ENCODE data around the gene COL28A1. TPM values are rescaled to one million over a fixed set of nuclear protein-coding genes. Genes with fewer than 3 reads are reported as not detected.

Gene COL28A1
- total RNA-seq, result 0.42 TPM

- Histone ChIP-seq H3K9me3 (ENCODE audit: low read depth, low read length) (no peaks in the 10 kb centered on the region), H3K4me3 (ENCODE audit: low read length) (no peak within 1 kb of the TSS), H3K27me3 (ENCODE audit: insufficient read depth, low read length) (no peaks in the 10 kb centered on the region), H3K4me1 (ENCODE audit: insufficient read depth, low read length) (no peaks in the 10 kb centered on the region)
Measured at GRCh38 chr7:7535691-7536090, at the start of gene COL28A1. Gene COL28A1 (minus strand): TSS chr7:7535873. CDS start chr7:7532875, 2,998 bp downstream.

GRCh38 chr7:7584653-7585052, 49.0 kb upstream of the COL28A1 start:
- H3K9me3 ChIP-seq (ENCODE audit: low read depth, low read length), result no peaks in the 10 kb centered on the region
- H3K4me3 ChIP-seq (ENCODE audit: low read length), result no peak overlapping the region

GRCh38 chr7:7583731-7584130, 48.1 kb upstream of the COL28A1 start:
- no peaks in the 10 kb centered on the region for H3K9me3 ChIP-seq (ENCODE audit: low read depth, low read length)
- H3K4me1 ChIP-seq (ENCODE audit: insufficient read depth, low read length), result no peaks in the 10 kb centered on the region
- H3K27me3 ChIP-seq (ENCODE audit: insufficient read depth, low read length), result no peaks in the 10 kb centered on the region
- H3K4me3 ChIP-seq (ENCODE audit: low read length), result no peak overlapping the region

More at GRCh38 chr7:7584653-7585052, 49.0 kb upstream of the COL28A1 start:
- no peaks in the 10 kb centered on the region for H3K4me1 ChIP-seq (ENCODE audit: insufficient read depth, low read length)
- no peaks in the 10 kb centered on the region for H3K27me3 ChIP-seq (ENCODE audit: insufficient read depth, low read length)

- Histone ChIP-seq H3K4me1 (ENCODE audit: insufficient read depth, low read length) (peaks cover 9% of the 10 kb centered on the region), H3K4me3 (ENCODE audit: low read length) (no peak overlapping the region), H3K9me3 (ENCODE audit: low read depth, low read length) (no peaks in the 10 kb centered on the region), H3K27me3 (ENCODE audit: insufficient read depth, low read length) (no peaks in the 10 kb centered on the region)
Measured at GRCh38 chr7:7582596-7582995, 46.9 kb upstream of the COL28A1 start.

GRCh38 chr7:7581531-7582179, 46.0 kb upstream of the COL28A1 start:
- no peak overlapping the region for H3K4me3 ChIP-seq (ENCODE audit: low read length)
- H3K27me3 ChIP-seq (ENCODE audit: insufficient read depth, low read length), result no peaks in the 10 kb centered on the region
- peaks cover 12% of the 10 kb centered on the region for H3K4me1 ChIP-seq (ENCODE audit: insufficient read depth, low read length)
- H3K9me3 ChIP-seq (ENCODE audit: low read depth, low read length), result no peaks in the 10 kb centered on the region

- no peaks in the 10 kb centered on the region for H3K27me3 ChIP-seq (ENCODE audit: insufficient read depth, low read length)
- no peaks in the 10 kb centered on the region for H3K9me3 ChIP-seq (ENCODE audit: low read depth, low read length)
- no peak overlapping the region for H3K4me3 ChIP-seq (ENCODE audit: low read length)
- peaks cover 12% of the 10 kb centered on the region for H3K4me1 ChIP-seq (ENCODE audit: insufficient read depth, low read length)
Measured at GRCh38 chr7:7579638-7580037, 44.0 kb upstream of the COL28A1 start.

DNA sequence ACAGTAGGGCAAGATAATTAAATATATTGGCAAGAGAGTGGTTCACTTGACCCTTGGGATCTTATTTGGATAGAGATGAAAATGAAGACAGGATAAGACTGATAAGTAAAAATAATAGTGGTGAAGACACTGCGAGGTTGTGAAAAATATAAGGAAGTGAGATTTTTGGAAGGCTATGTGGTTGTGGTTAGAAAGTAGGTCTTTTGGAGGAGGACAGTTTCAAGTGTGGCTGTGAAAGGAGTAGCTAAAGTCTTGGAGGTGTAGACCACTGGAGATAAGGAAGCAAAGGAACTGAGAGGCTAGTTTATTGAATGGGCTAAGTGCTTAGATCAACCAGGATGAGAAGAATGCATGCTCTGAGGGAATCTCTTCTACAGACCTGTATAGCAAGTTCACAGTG, 42.2 kb upstream of the COL28A1 start:
- H3K9me3 ChIP-seq (ENCODE audit: low read depth, low read length), result no peaks in the 10 kb centered on the region
- H3K4me1 ChIP-seq (ENCODE audit: insufficient read depth, low read length), result peaks cover 12% of the 10 kb centered on the region
- H3K4me3 ChIP-seq (ENCODE audit: low read length), result no peak overlapping the region
- no peaks in the 10 kb centered on the region for H3K27me3 ChIP-seq (ENCODE audit: insufficient read depth, low read length)

GRCh38 chr7:7576344-7576743, 40.7 kb upstream of the COL28A1 start:
- Histone ChIP-seq H3K9me3 (ENCODE audit: low read depth, low read length) (no peaks in the 10 kb centered on the region), H3K4me3 (ENCODE audit: low read length) (no peak overlapping the region), H3K27me3 (ENCODE audit: insufficient read depth, low read length) (no peaks in the 10 kb centered on the region), H3K4me1 (ENCODE audit: insufficient read depth, low read length) (peaks cover 12% of the 10 kb centered on the region)

DNA sequence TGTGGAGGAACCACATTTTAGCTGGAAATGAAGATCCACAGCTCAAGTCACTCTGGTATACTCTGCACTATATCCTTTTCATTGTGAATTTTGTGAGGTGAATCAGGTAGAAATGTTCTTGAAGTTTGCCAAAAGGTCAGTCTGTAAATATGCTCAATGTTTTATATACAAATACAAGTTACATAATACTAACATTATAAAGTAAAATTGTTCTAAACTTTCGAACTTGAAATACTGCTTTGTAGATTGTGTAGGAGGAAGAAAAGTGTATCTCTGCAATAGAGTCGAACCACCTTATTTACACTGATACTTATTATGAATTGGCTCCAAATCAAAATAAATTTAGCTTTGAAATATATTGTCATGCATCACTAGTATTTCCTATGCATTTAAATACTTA, 38.0 kb upstream of the COL28A1 start:
- Histone ChIP-seq H3K4me3 (ENCODE audit: low read length) (no peak overlapping the region), H3K27me3 (ENCODE audit: insufficient read depth, low read length) (no peaks in the 10 kb centered on the region), H3K9me3 (ENCODE audit: low read depth, low read length) (no peaks in the 10 kb centered on the region), H3K4me1 (ENCODE audit: insufficient read depth, low read length) (peaks cover 30% of the 10 kb centered on the region)

DNA sequence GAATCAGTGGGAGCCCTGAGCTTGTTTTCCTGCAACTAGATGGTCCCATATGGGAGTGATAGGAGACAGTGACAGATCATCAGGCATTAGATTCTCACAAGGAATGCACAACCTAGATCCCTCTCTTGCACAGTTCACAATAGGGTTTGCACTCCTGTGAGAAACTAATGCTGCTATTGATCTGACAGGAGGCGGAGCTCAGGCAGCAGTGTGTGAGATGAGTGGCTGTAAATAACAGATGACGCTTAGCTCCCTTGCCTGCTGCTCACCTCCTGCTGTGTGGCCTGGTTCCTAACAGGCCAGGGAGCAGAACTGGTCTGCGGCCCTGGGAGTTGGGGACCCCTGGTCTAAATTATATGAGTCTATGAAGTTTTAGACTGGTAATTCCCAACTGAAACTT, 34.9 kb upstream of the COL28A1 start:
- Histone ChIP-seq H3K27me3 (ENCODE audit: insufficient read depth, low read length) (no peaks in the 10 kb centered on the region), H3K4me1 (ENCODE audit: insufficient read depth, low read length) (peaks cover 39% of the 10 kb centered on the region), H3K4me3 (ENCODE audit: low read length) (no peak overlapping the region), H3K9me3 (ENCODE audit: low read depth, low read length) (no peaks in the 10 kb centered on the region)

GRCh38 chr7:7569615-7570014, 33.9 kb upstream of the COL28A1 start:
- no peaks in the 10 kb centered on the region for H3K9me3 ChIP-seq (ENCODE audit: low read depth, low read length)
- no peak overlapping the region for H3K4me3 ChIP-seq (ENCODE audit: low read length)
- no peaks in the 10 kb centered on the region for H3K27me3 ChIP-seq (ENCODE audit: insufficient read depth, low read length)
- peaks cover 48% of the 10 kb centered on the region for H3K4me1 ChIP-seq (ENCODE audit: insufficient read depth, low read length)

DNA sequence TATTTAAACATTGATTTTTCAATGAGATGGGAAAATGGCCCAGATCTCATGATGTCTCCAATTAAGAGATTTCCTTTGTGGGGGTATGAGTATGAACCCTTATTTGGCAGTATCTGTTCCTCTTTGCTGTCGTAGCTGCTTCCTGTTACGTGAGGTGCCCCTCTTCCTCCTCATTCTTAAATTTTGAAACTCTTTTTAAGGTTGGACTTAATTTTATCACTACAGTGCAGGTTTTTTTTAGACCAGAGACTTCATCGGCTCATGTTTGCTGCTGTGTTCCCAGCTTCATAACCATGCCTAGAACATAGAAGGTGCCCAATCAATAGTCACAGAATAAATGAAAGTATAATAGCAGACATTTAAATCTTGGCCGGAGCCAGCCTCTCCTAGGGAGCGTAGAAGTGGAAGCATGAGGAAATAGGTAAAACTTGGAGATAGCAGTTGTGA, 33.4 kb upstream of the COL28A1 start:
- H3K4me3 ChIP-seq (ENCODE audit: low read length), result no peak overlapping the region
- no peaks in the 10 kb centered on the region for H3K9me3 ChIP-seq (ENCODE audit: low read depth, low read length)
- no peaks in the 10 kb centered on the region for H3K27me3 ChIP-seq (ENCODE audit: insufficient read depth, low read length)
- H3K4me1 ChIP-seq (ENCODE audit: insufficient read depth, low read length), result peaks cover 50% of the 10 kb centered on the region

GRCh38 chr7:7568553-7568952, 32.9 kb upstream of the COL28A1 start:
- H3K4me1 ChIP-seq (ENCODE audit: insufficient read depth, low read length), result peaks cover 50% of the 10 kb centered on the region
- no peaks in the 10 kb centered on the region for H3K9me3 ChIP-seq (ENCODE audit: low read depth, low read length)
- no peak overlapping the region for H3K4me3 ChIP-seq (ENCODE audit: low read length)
- H3K27me3 ChIP-seq (ENCODE audit: insufficient read depth, low read length), result no peaks in the 10 kb centered on the region

GRCh38 chr7:7567898-7568531, 32.3 kb upstream of the COL28A1 start:
- Histone ChIP-seq H3K9me3 (ENCODE audit: low read depth, low read length) (no peaks in the 10 kb centered on the region), H3K27me3 (ENCODE audit: insufficient read depth, low read length) (no peaks in the 10 kb centered on the region), H3K4me1 (ENCODE audit: insufficient read depth, low read length) (peaks cover 50% of the 10 kb centered on the region), H3K4me3 (ENCODE audit: low read length) (peak overlapping the region; percentile 74)

DNA sequence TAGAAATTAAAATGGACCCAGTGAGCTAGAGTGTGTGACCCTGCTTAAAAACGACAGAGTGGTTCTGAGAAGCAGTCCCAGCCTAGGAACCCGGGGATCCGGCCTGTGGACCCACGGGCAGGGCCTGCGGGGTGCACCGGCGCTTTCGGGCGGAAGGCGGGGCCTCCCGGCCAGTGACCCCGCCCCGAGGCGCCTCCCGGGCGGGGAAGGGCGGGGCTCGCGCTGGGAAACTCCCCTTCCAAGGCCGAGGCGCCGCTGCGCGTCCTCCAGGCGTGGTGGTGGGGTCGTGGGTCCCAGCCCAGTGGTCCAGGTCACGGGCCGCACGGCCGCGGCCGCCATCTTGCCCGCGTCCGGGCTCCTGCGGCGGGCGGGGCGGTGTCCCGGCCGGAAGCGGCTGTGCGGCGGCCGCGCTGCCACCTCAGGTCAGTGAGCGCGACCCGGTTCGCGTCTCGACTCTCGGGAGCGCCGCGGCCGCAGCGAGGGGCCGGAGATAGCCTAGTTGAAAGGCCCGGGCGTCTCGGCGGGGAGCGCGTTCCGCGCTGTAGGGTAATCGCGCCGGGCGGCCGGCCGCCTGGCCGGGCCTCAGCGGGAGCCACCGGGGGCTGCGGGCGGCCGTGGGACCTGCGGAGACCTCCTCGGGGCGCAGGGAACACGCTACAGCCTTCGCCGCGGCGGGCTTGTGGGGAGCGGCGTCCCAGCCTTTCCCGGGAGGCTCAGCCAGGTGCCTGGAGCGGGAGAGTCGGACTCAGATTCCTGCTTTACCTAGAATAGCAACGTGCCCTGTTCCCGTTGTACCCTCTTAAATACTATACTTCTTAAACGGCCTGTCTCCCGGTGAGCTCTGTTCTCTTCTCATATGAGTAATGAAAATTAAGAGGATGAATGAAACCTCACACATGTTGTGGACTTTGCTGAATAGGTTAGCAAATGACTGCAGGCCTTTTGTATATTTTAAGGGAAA, 31.3 kb upstream of the COL28A1 start, which contains the start of gene MIOS:
MIOS (plus strand) TSS at position 234 of the 961 bp plus-strand sequence. CDS start 5,592 bp downstream, outside the sequence.
- no peaks in the 10 kb centered on the region for H3K27me3 ChIP-seq (ENCODE audit: insufficient read depth, low read length)
- H3K4me3 ChIP-seq (ENCODE audit: low read length), result peak within 1 kb of the TSS; percentile 74
- peaks cover 50% of the 10 kb centered on the region for H3K4me1 ChIP-seq (ENCODE audit: insufficient read depth, low read length)
- H3K9me3 ChIP-seq (ENCODE audit: low read depth, low read length), result no peaks in the 10 kb centered on the region
